Loucy (cell line): ENCODE data around the gene LTB4R2.

Experiments
- H2AFZ ChIP-seq: fragments of 200-600 bp; sonication (generic); 2 replicates; pipeline ENCODE4 v1.6.0; 2016; ENCODE audit warnings: antibody characterized with exemption, mild to moderate bottlenecking, low read length, moderate library complexity
- H3F3A ChIP-seq: fragments of 200-600 bp; 2 replicates; pipeline ENCODE4 v1.6.0; 2016; ENCODE audit warnings: antibody characterized with exemption, low read depth, mild to moderate bottlenecking
- H3K27me3 ChIP-seq: fragments of 200-600 bp; sonication (generic); 2 replicates; pipeline ENCODE4 v1.6.1; 2014; ENCODE audit warnings: low read length, mild to moderate bottlenecking; ENCODE audit not compliant: insufficient read depth, poor library complexity, severe bottlenecking
- H3K36me3 ChIP-seq: fragments of 200-600 bp; sonication (generic); 2 replicates; pipeline ENCODE4 v1.6.1; 2016; ENCODE audit warnings: low read length; ENCODE audit not compliant: insufficient read depth
- H3K4me1 ChIP-seq: fragments of 200-600 bp; sonication (generic); 2 replicates; pipeline ENCODE4 v1.5.1; 2014; ENCODE audit warnings: low read length, mild to moderate bottlenecking; ENCODE audit not compliant: insufficient read depth, poor library complexity, severe bottlenecking
- H3K4me2 ChIP-seq: fragments of 200-600 bp; sonication (generic); 2 replicates; pipeline ENCODE4 v1.6.0; 2014; ENCODE audit warnings: antibody characterized with exemption, low read length, low read depth, mild to moderate bottlenecking; ENCODE audit not compliant: poor library complexity, severe bottlenecking
- H3K4me3 ChIP-seq: fragments of 200-600 bp; sonication (generic); 2 replicates; pipeline ENCODE4 v1.5.1; 2014; ENCODE audit warnings: low read length, mild to moderate bottlenecking, mixed read lengths; ENCODE audit not compliant: poor library complexity, severe bottlenecking
- H3K79me2 ChIP-seq: fragments of 200-600 bp; sonication (generic); 2 replicates; pipeline ENCODE4 v1.6.1; 2014; ENCODE audit warnings: low read length; ENCODE audit not compliant: insufficient read depth
- H3K9ac ChIP-seq: fragments of 200-600 bp; sonication (generic); 2 replicates; pipeline ENCODE4 v1.6.0; 2014; ENCODE audit warnings: mild to moderate bottlenecking, low read depth, low read length, moderate library complexity; ENCODE audit not compliant: poor library complexity, severe bottlenecking
- H3K9me2 ChIP-seq: fragments of 200-600 bp; sonication (generic); replicated peaks from 2 replicates; pipeline ENCODE4 v1.6.1; 2016; ENCODE audit warnings: low read depth, low read length, mixed read lengths
- H3K9me3 ChIP-seq: fragments of 200-600 bp; sonication (generic); 2 replicates; pipeline ENCODE4 v1.6.1; 2014; ENCODE audit warnings: mild to moderate bottlenecking, antibody characterized with exemption, low read length, low read depth; ENCODE audit not compliant: insufficient read depth
- H4K20me1 ChIP-seq: fragments of 200-600 bp; sonication (generic); 2 replicates; pipeline ENCODE4 v1.6.0; 2014; ENCODE audit warnings: antibody characterized with exemption, low read length, mild to moderate bottlenecking; ENCODE audit not compliant: insufficient read depth, poor library complexity, severe bottlenecking
- EZH2phosphoT487 ChIP-seq: fragments of 200-600 bp; IDR thresholded peaks from 2 replicates; pipeline ENCODE4 v1.6.1; 2018; ENCODE audit warnings: antibody characterized with exemption, mild to moderate bottlenecking, moderate library complexity, borderline replicate concordance
- TF ChIP-seq, protein P1 (sequence below): fragments of 200-600 bp; sonication (generic); conservative IDR thresholded peaks from 2 replicates; pipeline ENCODE4 v1.5.1; 2014; ENCODE audit warnings: mild to moderate bottlenecking, antibody characterized with exemption, low read length

Gene LTB4R2

DNA sequence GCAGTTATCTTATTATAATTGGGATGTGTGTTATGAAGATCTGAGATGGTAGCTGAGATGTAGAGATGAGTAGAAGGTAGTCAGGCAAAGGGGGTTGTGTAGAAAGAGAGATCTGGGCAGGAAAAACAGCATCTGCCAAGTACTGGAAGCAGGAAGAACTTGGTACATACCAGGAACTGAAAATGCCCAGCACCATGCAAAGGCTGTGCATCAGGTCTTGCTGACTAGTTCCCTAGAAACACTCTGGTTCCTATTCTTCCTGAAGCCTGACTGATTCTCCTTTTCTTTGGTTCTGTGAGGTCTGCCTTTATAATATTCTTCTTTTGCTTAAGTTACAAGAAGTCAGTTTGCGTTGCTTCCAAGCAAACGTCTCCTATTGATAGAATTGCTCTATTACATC lies 51.4 kb downstream of the LTB4R2 start:
- no peaks in the 10 kb centered on the region for H3K36me3 ChIP-seq
- no peak overlapping the region for H2AFZ ChIP-seq
- no peaks in the 10 kb centered on the region for H3K79me2 ChIP-seq
- no peaks in the 10 kb centered on the region for H3K9me2 ChIP-seq
- H3K4me2 ChIP-seq = no peak overlapping the region
- no peaks in the 10 kb centered on the region for H3K9me3 ChIP-seq
- H3K4me1 ChIP-seq = peaks cover 13% of the 10 kb centered on the region
- no peaks in the 10 kb centered on the region for H4K20me1 ChIP-seq
- no peak overlapping the region for H3K9ac ChIP-seq
- TF ChIP-seq, protein P1, sequence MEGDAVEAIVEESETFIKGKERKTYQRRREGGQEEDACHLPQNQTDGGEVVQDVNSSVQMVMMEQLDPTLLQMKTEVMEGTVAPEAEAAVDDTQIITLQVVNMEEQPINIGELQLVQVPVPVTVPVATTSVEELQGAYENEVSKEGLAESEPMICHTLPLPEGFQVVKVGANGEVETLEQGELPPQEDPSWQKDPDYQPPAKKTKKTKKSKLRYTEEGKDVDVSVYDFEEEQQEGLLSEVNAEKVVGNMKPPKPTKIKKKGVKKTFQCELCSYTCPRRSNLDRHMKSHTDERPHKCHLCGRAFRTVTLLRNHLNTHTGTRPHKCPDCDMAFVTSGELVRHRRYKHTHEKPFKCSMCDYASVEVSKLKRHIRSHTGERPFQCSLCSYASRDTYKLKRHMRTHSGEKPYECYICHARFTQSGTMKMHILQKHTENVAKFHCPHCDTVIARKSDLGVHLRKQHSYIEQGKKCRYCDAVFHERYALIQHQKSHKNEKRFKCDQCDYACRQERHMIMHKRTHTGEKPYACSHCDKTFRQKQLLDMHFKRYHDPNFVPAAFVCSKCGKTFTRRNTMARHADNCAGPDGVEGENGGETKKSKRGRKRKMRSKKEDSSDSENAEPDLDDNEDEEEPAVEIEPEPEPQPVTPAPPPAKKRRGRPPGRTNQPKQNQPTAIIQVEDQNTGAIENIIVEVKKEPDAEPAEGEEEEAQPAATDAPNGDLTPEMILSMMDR = no peak
- no peak for TF ChIP-seq EZH2phosphoT487
- H3K4me3 ChIP-seq = no peak overlapping the region
- no peaks in the 10 kb centered on the region for H3F3A ChIP-seq
- H3K27me3 ChIP-seq = no peaks in the 10 kb centered on the region
